Muscle of back (tissue), 11 donors: Measurements from ENCODE around the gene RPS6KA2. TPM values are rescaled to one million over a fixed set of nuclear protein-coding genes. Genes with fewer than 3 reads are reported as not detected.
"Not testable (repeated sequence)": the region's sequence is repeated elsewhere in the genome, so short reads cannot be mapped to it uniquely, and the experiment has no call there.

Source experiments
- DNase-seq, 3 donors: peaks; one replicate each; pipeline versions ENCODE4 v3.0.0 to v3.0.0-alpha.2; 2013
- polyA plus RNA-seq, 10 donors: library from polyadenylated mRNA; unstranded; fragments of 120-200 nt; gene quantifications; one replicate each; pipeline ENCODE4 v1.2.1, GENCODE V29; 2013; ENCODE audit not compliant: insufficient read length in 10 of 10

RPS6KA2 gene
- polyA plus RNA-seq, 10 donors, result 22.1 to 31.7 (median 25.4) TPM

DNA sequence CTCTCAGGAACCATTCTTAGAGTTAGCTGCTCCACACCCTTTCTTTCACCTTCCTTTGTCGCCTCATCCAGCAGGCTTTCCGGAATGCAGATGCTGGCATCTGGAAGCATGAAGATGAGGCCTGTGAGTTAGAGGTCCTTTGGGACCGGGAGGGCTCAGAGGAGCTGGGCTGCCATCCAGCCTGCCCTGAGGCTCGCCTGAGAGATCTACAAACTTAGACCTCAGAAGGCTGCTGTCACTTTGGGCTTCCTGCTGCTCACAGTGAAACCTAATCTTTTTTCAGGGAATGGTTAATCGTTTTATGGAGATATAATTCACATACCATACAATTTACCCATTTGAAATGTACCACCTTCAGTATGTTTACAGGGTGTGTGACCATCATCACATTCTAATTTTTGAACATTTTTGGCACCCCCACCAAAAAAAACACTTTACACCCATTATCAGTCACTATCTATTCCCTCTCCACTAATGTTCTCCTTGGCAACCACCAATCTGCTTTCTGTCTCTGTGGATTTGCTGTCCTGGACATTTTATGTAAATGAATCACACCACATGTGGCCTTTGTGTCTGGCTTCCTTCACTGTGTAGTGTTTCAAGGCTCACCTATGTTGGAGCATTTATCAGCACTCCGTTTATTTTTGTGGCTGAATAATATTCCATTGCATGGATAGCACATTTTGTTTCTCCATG lies 224.3 kb downstream of the RPS6KA2 start:
- peak in 1 of 3 donors; percentile 18 for DNase-seq

DNA sequence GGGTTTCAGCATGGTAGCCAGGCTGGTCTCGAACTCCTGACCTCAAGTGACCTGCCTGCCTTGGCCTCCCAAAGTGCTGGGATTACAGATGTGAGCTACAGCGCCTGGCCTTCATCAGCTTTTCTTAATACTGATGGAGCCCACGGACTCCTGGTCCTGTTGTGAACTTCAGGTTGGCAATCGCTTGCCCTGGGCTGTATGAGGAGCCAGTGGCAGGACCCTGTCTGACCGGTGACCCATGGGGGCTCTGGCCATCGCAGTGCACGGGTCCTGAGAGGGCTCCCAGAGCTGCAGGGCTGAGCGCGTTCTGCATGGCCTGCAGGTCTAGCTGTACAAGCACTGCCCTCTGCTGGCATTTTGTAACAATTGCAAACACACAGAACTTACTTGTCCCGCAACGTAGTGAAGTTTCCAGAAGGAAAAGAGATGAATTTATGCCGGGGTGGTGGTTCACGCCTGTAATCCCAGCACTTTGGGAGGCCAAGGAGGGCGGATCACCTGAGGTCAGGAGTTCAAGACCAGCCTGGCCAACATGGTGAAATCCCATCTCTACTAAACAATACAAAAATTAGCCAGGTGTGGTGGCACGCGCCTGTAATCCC lies 226.3 kb downstream of the RPS6KA2 start:
- DNase-seq, result peak; percentile 45 to 81 (median 64)

DNA sequence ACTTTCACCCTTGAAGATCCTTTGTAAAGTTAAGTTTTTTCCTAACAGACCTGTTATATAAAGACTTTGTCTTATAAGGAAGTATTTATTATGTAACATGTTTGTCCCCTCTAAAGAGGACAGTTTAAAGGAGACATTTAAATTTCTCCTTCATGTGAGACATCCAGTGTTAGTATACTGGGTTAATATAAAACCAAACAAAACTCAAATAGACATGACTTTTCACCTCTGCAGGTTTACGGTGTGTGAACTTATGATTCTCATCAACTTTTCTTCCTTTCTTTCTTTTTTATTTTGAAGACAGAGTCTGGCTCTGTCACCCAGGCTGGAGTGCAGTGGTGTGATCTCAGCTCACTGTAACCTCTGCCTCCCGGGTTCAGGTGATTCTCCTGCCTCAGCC lies 226.9 kb downstream of the RPS6KA2 start:
- no peak for DNase-seq

DNA sequence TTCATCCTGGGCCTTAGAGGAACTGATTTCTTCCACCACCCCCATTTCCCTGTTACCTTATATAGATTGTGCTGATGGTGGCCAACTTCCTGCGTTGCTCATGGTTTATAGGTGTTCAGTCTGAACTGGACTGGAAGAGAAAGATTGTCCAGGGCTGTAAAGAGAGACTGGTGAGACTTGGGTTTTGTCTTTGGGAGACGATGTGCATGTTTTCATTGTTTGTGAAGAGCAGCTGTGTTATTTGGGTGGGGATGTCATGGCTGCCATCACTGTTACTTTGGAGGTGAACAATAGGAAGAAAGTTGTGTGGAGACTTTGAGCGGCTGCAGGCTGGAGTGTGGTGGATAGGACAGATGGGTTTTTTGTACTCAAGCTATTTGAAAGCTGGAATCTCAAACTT lies 228.7 kb downstream of the RPS6KA2 start:
- DNase-seq, result no peak

DNA sequence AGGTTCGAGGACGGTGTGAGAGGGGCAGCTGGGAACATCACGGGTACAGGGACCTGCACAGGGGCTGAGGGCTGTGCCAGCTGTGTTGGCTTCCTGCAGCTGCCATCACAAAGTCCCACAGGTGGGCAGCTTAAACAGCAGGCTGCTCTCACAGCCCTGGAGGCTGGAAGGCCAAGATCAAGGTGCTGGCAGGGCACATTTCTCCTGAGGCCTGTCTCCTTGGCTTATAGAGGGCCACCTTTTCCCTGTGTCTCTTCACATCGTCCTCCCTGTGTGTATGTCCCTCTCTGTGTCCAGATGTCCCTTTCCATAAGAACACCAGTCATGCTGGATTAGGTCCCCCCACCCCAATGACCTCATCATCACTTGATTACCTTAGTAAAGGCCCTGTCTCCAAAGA lies 229.2 kb downstream of the RPS6KA2 start:
- DNase-seq, result no peak

DNA sequence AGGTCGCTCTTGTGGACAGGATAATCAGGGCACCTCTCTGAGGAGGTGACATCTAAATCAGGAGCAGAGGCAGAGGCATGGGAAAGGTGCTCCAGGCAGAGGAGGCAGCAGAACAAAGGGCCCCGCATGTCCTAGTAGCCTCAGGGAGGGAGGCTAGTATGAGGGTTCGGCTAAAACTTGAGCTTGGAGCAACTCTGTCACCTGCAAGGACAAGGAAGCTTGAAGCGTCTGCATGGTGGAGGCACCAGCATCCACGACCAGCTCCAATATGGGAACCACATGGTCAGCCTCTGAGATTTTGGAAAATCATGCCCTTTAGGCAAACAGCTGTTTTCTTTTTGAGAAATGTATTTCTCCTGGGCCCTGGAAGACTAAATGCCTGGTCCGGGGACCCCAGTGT lies 231.3 kb downstream of the RPS6KA2 start:
- DNase-seq, result no peak

DNA sequence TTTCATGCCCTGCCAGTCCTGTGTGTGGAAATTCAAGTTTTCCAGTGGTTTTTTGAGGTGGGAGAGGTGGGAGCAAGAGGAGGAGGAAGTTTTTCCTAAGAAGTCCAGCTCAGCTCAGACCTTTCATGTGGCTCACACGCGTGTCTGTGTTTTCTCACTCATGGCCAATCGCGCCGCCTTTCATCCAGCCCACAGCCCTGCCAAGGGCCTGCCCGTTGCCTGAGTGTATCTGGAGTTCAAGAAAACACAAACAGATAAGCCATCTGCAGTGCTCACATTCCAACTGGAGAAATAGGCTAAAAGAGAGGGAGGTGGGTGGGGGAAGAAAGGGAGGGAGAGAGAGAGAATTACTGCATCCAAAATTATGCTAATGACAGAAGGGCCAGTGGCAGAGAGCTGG lies 231.7 kb downstream of the RPS6KA2 start:
- no peak for DNase-seq

DNA sequence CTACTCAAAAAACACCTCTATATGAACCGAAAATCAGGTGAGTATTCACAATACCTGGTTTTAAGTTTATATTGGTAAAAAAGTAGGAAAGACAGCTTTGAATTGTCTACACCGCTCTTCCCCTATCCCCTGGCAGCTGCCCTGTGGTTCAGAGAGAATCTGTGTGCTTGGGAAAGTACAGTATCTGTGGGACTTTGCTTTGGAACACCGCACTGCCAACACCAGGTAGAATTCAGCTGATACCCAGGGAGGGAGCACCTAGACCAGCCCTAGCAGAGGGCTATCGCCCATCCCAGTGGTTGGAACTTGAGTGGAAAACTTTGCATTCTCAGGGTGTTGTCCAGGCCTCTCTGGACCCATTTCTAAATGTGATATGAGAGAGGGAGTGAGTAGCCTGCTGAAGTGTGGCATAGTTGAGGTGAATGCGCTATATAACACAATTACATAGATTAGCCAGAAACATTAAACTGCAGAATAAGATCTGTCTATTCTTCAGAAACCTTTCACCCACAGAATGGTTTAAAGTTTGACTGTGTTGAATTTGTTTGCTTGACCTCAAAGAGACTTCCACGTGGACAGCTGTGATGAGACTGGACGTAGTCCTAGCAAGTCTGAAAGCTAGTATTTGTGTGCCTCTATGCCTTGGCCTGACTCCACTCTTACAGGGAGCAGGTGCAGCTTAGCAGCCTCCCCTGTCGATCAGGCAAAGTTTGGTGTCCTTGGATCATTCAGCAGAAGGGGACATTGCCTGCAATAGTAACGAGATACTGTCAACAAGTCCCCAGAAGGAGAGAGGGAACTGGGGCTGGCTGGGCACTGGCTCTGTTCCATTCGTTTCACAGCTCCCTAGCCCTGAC lies 232.8 kb downstream of the RPS6KA2 start:
- peak; percentile 34 to 53 (median 39) for DNase-seq

DNA sequence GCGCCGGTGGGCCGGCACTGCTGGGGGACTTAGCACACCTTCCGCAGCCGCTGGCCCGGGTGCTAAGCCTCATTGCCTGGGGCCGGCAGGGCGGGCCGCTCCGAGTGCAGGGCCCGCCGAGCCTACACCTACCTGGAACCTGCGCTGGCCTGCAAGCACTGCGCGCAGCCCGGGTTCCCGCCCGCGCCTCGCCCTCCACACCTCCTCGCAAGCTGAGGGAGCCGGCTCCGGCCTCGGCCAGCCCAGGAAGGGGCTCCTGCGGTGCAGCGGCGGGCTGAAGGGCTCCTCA lies 233.6 kb downstream of the RPS6KA2 start:
- no peak for DNase-seq

DNA sequence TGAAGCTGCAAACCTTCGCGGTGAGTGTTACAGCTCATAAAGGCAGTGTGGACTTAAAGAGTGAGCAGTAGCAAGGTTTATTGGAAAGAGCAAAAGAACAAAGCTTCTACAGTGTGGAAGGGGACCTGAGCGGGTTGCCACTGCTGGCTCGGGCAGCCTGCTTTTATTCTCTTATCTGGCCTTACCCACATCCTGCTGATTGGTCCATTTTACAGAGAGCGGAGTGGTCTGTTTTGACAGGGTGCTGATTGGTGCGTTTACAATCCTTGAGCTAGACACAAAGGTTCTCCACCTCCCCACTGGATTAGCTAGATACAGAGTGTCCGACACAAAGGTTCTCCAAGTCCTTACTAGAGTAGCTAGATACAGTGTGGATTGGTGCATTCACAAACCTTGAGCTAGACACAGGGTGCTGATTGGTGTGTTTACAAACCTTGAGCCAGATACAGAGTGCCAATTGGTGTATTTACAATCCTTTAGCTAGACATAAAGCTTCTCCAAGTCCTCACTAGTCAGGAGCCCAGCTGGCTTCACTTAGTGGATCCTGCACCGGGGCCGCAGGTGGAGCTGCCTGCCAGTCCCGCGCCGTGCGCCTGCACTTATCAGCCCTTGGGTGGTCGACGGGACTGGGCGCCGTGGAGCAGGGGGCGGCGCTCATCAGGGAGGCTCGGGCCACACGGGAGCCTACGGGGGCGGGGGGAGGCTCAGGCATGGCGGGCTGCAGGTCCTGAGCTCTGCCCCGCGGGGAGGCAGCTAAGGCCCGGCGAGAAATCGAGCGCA lies 234.1 kb downstream of the RPS6KA2 start:
- DNase-seq, result not testable (repeated sequence)

DNA sequence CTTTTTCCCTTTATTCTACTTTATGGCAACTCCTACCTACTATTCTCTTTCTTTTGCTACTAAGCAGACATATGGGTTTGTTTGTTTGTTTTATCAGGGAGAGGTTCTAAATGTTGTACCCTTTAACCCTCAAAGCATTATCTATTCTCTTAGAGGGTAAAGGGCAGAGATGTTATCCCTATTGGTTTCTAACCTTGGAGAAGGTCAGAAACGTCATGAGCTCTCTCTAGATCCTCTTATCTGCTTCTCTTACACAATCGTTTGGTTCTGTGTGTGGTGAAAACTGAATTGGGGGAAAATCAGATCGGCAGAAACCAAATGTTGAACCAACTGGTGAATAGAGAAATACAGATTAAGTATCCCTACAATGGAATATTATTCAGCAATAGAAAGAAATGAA lies 237.9 kb downstream of the RPS6KA2 start:
- no peak for DNase-seq

DNA sequence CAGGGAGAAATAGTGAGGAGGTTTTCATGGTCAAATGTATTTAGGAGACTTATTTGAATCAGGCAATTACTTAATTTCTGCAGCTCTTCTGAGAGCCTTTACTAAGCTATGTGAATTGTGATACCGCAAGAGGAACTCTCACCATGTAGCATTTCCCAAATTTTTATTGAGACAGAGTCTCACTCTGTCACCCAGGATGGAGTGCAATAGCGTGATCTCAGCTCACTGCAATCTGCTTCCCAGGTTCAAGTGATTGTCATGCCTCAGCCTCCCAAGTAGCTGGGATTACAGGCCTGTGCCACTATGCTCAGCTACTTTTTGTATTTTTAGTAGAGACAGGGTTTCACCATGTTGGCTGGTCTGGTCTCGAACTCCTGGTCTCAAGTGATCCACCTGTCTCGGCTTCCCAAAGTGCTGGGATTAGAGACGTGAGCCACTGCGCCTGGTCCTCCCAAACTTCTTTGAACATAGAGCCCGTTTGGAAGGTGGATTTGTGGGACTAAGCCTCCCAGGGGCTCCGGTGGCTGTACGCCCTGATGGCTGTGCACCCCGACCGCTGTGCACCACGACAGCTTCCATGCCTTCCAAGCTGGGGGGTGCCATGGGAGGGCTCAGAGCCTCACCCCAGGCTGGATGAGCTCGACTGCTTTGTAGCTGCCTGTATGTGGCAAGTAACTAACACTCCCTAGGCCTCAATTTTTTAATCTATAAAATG lies 238.6 kb downstream of the RPS6KA2 start:
- no peak for DNase-seq

DNA sequence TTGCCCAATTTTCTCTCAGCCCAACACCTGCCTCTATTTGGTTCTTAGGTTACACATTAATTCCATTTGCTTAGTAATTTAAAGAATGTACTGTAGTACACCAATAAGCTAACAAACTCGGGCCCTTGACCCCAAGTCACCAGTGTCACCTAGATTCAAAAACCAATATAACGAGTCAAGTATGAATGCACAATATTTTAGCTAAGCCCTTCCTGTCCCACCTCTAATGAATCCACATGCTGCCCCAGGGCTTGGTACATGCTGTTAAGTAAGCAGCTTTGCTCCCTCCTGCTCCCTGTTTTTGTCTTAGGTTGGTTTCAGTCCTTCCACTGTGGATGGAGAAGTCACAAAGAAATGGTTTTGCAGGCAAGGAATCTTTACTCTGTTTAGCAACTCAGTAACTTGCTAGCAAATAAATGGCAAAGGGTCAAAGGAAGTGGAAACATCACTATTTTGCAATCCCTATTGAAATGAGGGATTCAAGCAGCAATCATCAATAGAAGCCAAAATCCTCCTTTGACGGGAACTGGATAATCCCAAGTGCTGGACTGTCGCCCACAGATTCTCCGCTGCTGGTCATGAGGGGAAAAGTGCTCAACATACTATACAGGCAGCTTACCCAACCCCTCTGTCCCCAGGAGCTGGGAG lies 239.3 kb downstream of the RPS6KA2 start:
- peak in 1 of 3 donors; percentile 22 for DNase-seq

DNA sequence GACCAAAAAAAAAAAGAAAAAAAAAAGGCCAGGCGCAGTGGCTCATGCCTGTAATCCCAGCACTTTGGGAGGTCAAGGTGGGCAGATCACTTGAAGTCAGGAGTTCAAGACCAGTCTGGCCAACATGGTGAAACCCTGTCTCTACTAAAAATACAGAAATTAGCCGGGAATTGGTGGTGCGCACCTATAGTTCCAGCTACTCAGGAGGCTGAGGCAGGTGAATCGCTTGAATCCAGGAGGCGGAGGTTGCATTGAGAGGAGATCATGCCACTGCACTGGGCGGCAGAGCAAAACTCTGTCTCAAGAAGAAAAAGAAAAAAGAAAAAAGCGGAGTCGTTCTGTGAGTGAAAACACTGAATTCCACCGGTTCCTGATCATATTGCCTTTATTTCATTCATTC lies 240.0 kb downstream of the RPS6KA2 start:
- DNase-seq, result not testable (repeated sequence)

DNA sequence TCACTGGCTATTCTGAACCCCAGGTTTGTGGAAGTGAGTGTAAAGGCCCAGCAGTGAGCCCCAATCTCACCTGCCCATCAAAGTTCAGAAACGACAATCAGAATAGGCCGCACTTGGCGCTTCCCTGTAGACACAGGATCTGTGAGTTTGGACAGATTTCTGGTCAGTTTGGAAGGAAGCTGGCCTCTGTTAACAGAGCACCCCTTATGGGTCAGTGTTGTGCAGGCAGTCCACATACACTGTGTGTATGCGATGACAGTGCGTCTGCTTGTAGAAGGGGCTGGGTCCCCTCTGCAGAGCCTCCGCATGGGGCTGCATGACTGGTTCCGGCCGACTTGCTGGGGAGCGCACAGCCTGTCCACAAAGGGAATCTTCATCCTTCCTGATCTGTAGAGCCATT lies 240.9 kb downstream of the RPS6KA2 start:
- DNase-seq, result no peak

DNA sequence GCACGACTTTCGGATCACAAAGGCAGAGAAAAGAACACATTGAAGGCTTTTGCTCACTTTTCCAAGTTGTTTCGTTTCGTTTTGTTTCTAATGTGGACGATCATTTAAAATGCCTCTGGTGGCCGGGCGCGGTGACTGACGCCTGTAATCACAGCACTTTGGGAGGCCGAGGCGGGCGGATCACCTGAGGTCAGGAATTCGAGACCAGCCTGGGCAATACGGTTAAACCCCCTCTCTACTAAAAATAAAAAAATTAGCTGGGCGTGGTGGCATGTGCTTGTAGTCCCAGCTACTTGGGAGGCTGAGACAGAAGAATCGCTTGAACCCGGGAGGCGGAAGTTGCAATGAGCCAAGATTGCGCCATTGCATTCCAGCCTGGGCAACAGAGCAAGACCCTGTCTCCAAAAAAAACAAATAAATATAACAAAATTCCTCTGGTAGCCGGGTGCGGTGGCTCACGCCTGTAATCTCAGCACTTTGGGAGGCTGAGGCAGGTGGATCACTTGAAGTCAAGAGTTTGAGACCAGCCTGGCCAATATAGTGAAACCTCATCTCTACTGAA lies 243.2 kb downstream of the RPS6KA2 start:
- not testable (repeated sequence) for DNase-seq

DNA sequence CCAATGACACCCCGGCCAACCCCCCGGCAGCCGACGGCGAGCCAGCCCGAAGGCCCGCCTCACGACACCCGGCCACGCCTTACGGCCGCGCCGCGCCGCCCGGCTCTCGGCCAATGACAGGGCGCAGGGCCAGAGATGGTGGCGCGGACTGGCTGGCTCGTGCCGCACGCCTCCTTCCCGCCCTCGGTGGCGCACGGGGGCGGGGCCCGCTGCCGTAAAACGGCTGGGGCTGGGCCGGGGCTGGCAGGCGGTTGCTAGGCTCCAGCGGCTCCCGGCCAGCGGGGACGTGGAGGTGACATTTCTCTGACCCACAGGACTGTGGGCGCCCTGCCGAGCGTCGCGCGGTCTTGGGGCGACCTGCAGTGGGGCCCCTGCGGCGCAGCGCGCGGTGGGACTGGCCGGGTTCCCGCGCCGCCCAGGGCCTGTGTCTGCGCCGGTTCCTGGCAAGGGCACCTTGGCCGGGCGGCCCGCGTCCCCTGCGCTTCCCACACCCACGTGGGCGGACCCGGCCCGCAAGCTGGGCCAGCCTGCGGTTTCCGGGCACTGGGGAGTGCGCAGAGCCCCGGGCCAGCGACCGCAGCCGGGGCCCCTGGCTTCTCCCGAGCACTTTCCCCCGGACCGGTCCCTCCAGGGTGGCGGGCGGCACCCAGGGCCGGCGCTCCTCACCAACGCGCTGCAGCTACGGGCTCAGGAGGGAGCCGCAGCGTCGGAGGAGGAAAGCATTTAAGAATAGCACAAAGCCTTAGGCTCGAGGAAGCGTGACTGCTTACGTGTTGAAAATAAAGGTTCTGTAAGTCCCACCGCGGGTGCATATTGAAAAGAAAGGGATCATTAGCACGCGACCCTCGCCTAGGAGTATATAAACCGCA lies 243.9 kb downstream of the RPS6KA2 start, which contains the start of gene MPC1:
Gene MPC1 (minus strand): TSS at position 8 of the 869 bp plus-strand sequence. CDS start 64 bp downstream, outside the sequence.
- peak; percentile 95 to 99 (median 97) for DNase-seq

DNA sequence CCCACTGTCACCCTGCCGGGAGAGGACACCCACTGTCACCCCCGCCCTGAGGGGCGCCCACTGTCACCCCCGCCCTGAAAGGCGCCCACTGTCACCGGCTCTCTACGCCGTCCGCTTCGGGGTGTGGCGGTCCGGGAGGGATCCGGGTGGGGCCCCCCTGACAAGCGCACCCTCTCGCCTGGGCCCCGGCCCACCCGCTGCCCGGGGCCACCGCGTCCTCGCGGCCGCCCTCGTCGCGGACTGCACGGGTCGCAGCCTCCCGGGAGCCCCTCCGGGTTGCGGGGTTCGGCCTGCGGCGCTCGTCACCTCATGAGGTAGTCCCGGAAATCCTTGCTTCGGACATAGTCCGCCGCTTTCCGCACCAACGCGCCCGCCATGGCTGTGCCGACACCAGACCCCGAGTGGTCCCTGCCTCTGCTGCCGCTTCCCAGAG lies 244.5 kb downstream of the RPS6KA2 start:
- no peak for DNase-seq
